ENCODE results near the gene RUVBL2.

Gene RUVBL2

GRCh38 chr19:48964205-48965039 lies 29.3 kb upstream of the RUVBL2 start:
- WGBS, 2 experiments: 30% methylated on average over 19 of the region's 19 CpGs
- peak overlapping the region; percentile 13 for H3K4me3 ChIP-seq (ENCODE audit: insufficient read depth, low read depth, low read length)

GRCh38 chr19:48965040-48965805 lies 28.5 kb upstream of the RUVBL2 start, which contains the start of gene FTL:
Gene FTL (plus strand): TSS chr19:48965309. CDS start chr19:48965508, 199 bp downstream.
- H3K36me3 ChIP-seq (ENCODE audit: control insufficient read depth, insufficient read depth, low read length): peaks cover 22% of the 10 kb centered on the region
- 0% methylated on average over 50 of the region's 52 CpGs for WGBS, 2 experiments

More at GRCh38 chr19:48964205-48965039, 29.3 kb upstream of the RUVBL2 start:
- H3K36me3 ChIP-seq (ENCODE audit: control insufficient read depth, insufficient read depth, low read length): peaks cover 14% of the 10 kb centered on the region
- H3K4me1 ChIP-seq (ENCODE audit: control insufficient read depth, insufficient read depth, low read length): peaks cover 23% of the 10 kb centered on the region
- H3K27me3 ChIP-seq (ENCODE audit: control insufficient read depth, insufficient read depth, low read length, poor library complexity, severe bottlenecking): no peaks in the 10 kb centered on the region
- peak overlapping the region; percentile 53 for H3K27ac ChIP-seq (ENCODE audit: insufficient read depth, low read depth, low read length, poor library complexity, severe bottlenecking)
- no peaks in the 10 kb centered on the region for H3K9me3 ChIP-seq (ENCODE audit: control insufficient read depth, low read length)

GRCh38 chr19:48965806-48966540 lies 27.7 kb upstream of the RUVBL2 start:
- Histone ChIP-seq H3K27ac (ENCODE audit: insufficient read depth, low read depth, low read length, poor library complexity, severe bottlenecking) (no peak overlapping the region), H3K36me3 (ENCODE audit: control insufficient read depth, insufficient read depth, low read length) (peaks cover 20% of the 10 kb centered on the region), H3K27me3 (ENCODE audit: control insufficient read depth, insufficient read depth, low read length, poor library complexity, severe bottlenecking) (no peaks in the 10 kb centered on the region), H3K4me3 (ENCODE audit: insufficient read depth, low read depth, low read length) (peak overlapping the region; percentile 66), H3K9me3 (ENCODE audit: control insufficient read depth, low read length) (no peaks in the 10 kb centered on the region), H3K4me1 (ENCODE audit: control insufficient read depth, insufficient read depth, low read length) (peaks cover 26% of the 10 kb centered on the region)
- WGBS, 2 experiments: 15 to 16% methylated on average over 36 of the region's 36 CpGs

More at GRCh38 chr19:48965040-48965805, 28.5 kb upstream of the RUVBL2 start, which contains the start of gene FTL:
- Histone ChIP-seq H3K27me3 (ENCODE audit: control insufficient read depth, insufficient read depth, low read length, poor library complexity, severe bottlenecking) (no peaks in the 10 kb centered on the region), H3K9me3 (ENCODE audit: control insufficient read depth, low read length) (no peaks in the 10 kb centered on the region), H3K27ac (ENCODE audit: insufficient read depth, low read depth, low read length, poor library complexity, severe bottlenecking) (peak within 1 kb of the TSS; percentile 64), H3K4me3 (ENCODE audit: insufficient read depth, low read depth, low read length) (peak within 1 kb of the TSS; percentile 66), H3K4me1 (ENCODE audit: control insufficient read depth, insufficient read depth, low read length) (peaks cover 23% of the 10 kb centered on the region)

GRCh38 chr19:48966541-48967345 lies 26.9 kb upstream of the RUVBL2 start:
- peaks cover 19% of the 10 kb centered on the region for H3K36me3 ChIP-seq (ENCODE audit: control insufficient read depth, insufficient read depth, low read length)
- peak overlapping the region; percentile 66 for H3K4me3 ChIP-seq (ENCODE audit: insufficient read depth, low read depth, low read length)
- H3K4me1 ChIP-seq (ENCODE audit: control insufficient read depth, insufficient read depth, low read length): peaks cover 26% of the 10 kb centered on the region
- 92 to 94% methylated on average over 10 of the region's 10 CpGs for whole genome bisulfite sequencing, 2 experiments
- H3K27ac ChIP-seq (ENCODE audit: insufficient read depth, low read depth, low read length, poor library complexity, severe bottlenecking): no peak overlapping the region
- no peaks in the 10 kb centered on the region for H3K27me3 ChIP-seq (ENCODE audit: control insufficient read depth, insufficient read depth, low read length, poor library complexity, severe bottlenecking)
- no peaks in the 10 kb centered on the region for H3K9me3 ChIP-seq (ENCODE audit: control insufficient read depth, low read length)

- 93 to 94% methylated on average over 14 of the region's 14 CpGs for WGBS, 2 experiments
- H3K4me3 ChIP-seq (ENCODE audit: insufficient read depth, low read depth, low read length): no peak overlapping the region
- H3K36me3 ChIP-seq (ENCODE audit: control insufficient read depth, insufficient read depth, low read length): peaks cover 19% of the 10 kb centered on the region
- H3K27ac ChIP-seq (ENCODE audit: insufficient read depth, low read depth, low read length, poor library complexity, severe bottlenecking): no peak overlapping the region
- H3K9me3 ChIP-seq (ENCODE audit: control insufficient read depth, low read length): no peaks in the 10 kb centered on the region
- peaks cover 25% of the 10 kb centered on the region for H3K4me1 ChIP-seq (ENCODE audit: control insufficient read depth, insufficient read depth, low read length)
- no peaks in the 10 kb centered on the region for H3K27me3 ChIP-seq (ENCODE audit: control insufficient read depth, insufficient read depth, low read length, poor library complexity, severe bottlenecking)
These were observed 26.1 kb upstream of the RUVBL2 start for GRCh38 chr19:48967346-48968178.

GRCh38 chr19:48968179-48968661 lies 25.5 kb upstream of the RUVBL2 start:
- peaks cover 19% of the 10 kb centered on the region for H3K36me3 ChIP-seq (ENCODE audit: control insufficient read depth, insufficient read depth, low read length)
- H3K9me3 ChIP-seq (ENCODE audit: control insufficient read depth, low read length): no peaks in the 10 kb centered on the region
- no peaks in the 10 kb centered on the region for H3K27me3 ChIP-seq (ENCODE audit: control insufficient read depth, insufficient read depth, low read length, poor library complexity, severe bottlenecking)
- 94 to 95% methylated on average over 4 of the region's 4 CpGs for WGBS, 2 experiments
- H3K4me1 ChIP-seq (ENCODE audit: control insufficient read depth, insufficient read depth, low read length): peaks cover 20% of the 10 kb centered on the region
- H3K27ac ChIP-seq (ENCODE audit: insufficient read depth, low read depth, low read length, poor library complexity, severe bottlenecking): no peak overlapping the region
- no peak overlapping the region for H3K4me3 ChIP-seq (ENCODE audit: insufficient read depth, low read depth, low read length)

GRCh38 chr19:48968813-48969218 lies 24.9 kb upstream of the RUVBL2 start:
- WGBS, 2 experiments: 95 to 97% methylated on average over 15 of the region's 15 CpGs
- Histone ChIP-seq H3K9me3 (ENCODE audit: control insufficient read depth, low read length) (no peaks in the 10 kb centered on the region), H3K27me3 (ENCODE audit: control insufficient read depth, insufficient read depth, low read length, poor library complexity, severe bottlenecking) (no peaks in the 10 kb centered on the region), H3K27ac (ENCODE audit: insufficient read depth, low read depth, low read length, poor library complexity, severe bottlenecking) (no peak overlapping the region), H3K4me3 (ENCODE audit: insufficient read depth, low read depth, low read length) (no peak overlapping the region), H3K36me3 (ENCODE audit: control insufficient read depth, insufficient read depth, low read length) (peaks cover 19% of the 10 kb centered on the region), H3K4me1 (ENCODE audit: control insufficient read depth, insufficient read depth, low read length) (peaks cover 15% of the 10 kb centered on the region)

- peaks cover 8% of the 10 kb centered on the region for H3K4me1 ChIP-seq (ENCODE audit: control insufficient read depth, insufficient read depth, low read length)
- no peak overlapping the region for H3K27ac ChIP-seq (ENCODE audit: insufficient read depth, low read depth, low read length, poor library complexity, severe bottlenecking)
- H3K27me3 ChIP-seq (ENCODE audit: control insufficient read depth, insufficient read depth, low read length, poor library complexity, severe bottlenecking): no peaks in the 10 kb centered on the region
- no peaks in the 10 kb centered on the region for H3K9me3 ChIP-seq (ENCODE audit: control insufficient read depth, low read length)
- H3K4me3 ChIP-seq (ENCODE audit: insufficient read depth, low read depth, low read length): no peak overlapping the region
- peaks cover 25% of the 10 kb centered on the region for H3K36me3 ChIP-seq (ENCODE audit: control insufficient read depth, insufficient read depth, low read length)
- WGBS, 2 experiments: 96% methylated on average over 45 of the region's 45 CpGs
These were observed 24.2 kb upstream of the RUVBL2 start for GRCh38 chr19:48969276-48970138.

All from ectodermal cell (in vitro differentiated cells).